ENCODE results near the gene PPARA.
"Not testable (repeated sequence)": the region's sequence is repeated elsewhere in the genome, so short reads cannot be mapped to it uniquely, and the experiment has no call there.

PPARA gene

DNA sequence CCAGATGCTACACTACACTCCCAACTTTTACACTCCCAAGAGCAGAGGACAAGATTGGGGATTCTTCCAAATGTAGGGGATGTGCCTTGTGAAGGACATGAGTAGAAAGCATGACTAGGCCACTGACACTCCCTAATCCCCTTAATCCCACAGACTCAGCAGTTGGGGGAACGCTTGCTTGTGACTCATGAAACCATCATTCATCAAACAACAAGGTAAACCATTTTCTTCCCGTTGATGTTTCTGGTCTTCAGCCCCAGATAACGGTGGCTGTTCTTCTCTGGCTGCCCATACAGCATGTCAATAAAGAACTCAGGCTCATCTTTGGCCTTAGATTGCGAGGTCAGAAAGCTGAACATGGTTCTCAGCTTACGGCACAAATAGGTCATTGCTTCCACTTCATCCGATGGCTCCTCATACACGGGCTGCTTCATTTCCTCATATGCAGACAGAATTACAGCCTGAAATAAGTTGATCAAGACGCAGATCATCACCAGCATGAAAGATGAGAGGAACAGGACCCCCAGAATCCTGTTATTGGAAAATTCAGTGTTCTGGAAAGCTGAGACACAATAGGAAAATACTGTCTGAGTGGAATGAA is 106.1 kb downstream of the PPARA start:
- TF ChIP-seq ZFX (IDR thresholded peaks at IDR 0.05; ENCODE audit: borderline replicate concordance), result no peak
- TF ChIP-seq, protein P1, sequence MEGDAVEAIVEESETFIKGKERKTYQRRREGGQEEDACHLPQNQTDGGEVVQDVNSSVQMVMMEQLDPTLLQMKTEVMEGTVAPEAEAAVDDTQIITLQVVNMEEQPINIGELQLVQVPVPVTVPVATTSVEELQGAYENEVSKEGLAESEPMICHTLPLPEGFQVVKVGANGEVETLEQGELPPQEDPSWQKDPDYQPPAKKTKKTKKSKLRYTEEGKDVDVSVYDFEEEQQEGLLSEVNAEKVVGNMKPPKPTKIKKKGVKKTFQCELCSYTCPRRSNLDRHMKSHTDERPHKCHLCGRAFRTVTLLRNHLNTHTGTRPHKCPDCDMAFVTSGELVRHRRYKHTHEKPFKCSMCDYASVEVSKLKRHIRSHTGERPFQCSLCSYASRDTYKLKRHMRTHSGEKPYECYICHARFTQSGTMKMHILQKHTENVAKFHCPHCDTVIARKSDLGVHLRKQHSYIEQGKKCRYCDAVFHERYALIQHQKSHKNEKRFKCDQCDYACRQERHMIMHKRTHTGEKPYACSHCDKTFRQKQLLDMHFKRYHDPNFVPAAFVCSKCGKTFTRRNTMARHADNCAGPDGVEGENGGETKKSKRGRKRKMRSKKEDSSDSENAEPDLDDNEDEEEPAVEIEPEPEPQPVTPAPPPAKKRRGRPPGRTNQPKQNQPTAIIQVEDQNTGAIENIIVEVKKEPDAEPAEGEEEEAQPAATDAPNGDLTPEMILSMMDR (IDR thresholded peaks at IDR 0.05), result no peak
- H3K27ac ChIP-seq, result no peak overlapping the region

DNA sequence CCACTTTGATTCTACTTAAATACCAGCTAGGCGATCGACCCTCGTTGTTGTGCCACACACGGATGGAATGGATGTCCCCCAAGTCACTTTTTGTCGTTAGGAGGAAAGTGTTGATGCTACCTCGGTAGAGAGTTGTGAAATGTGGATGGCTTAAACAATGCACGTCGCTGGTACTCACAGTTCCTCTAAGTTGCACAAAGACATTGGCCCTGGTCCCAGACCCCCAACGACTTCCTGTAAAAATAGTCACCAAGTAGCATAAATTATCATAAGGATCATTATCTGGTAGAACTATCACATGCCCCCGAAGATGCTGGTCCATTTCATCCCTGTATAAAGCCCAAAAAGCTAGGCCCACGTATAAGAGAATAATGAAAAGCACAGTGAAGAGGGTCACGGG is 109.0 kb downstream of the PPARA start:
- TF ChIP-seq, protein P1 (IDR thresholded peaks at IDR 0.05), result no peak
- no peak for TF ChIP-seq ZFX (IDR thresholded peaks at IDR 0.05; ENCODE audit: borderline replicate concordance)
- no peak overlapping the region for H3K27ac ChIP-seq

DNA sequence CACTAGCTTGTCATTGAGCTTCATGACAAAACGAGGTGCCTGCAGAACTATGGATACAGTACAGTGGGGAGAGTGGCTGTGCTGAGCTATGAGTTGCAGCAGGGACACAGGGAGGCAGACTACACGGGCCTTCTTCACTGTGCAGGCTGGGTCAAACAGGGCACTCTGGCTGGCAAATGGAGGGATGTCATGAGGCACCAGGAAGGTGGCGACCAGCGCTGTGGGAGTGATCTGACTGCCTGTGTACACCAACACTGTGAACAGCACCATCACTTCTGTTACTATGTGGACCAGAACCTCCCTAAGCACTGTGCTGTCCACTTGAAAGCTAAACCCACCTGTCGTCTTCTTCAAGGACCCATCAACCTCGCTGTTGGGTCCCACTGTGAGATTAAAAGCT is 109.7 kb downstream of the PPARA start:
- H3K27ac ChIP-seq, result no peak overlapping the region
- TF ChIP-seq, protein P1 (IDR thresholded peaks at IDR 0.05), result no peak
- TF ChIP-seq ZFX (IDR thresholded peaks at IDR 0.05; ENCODE audit: borderline replicate concordance), result no peak

DNA sequence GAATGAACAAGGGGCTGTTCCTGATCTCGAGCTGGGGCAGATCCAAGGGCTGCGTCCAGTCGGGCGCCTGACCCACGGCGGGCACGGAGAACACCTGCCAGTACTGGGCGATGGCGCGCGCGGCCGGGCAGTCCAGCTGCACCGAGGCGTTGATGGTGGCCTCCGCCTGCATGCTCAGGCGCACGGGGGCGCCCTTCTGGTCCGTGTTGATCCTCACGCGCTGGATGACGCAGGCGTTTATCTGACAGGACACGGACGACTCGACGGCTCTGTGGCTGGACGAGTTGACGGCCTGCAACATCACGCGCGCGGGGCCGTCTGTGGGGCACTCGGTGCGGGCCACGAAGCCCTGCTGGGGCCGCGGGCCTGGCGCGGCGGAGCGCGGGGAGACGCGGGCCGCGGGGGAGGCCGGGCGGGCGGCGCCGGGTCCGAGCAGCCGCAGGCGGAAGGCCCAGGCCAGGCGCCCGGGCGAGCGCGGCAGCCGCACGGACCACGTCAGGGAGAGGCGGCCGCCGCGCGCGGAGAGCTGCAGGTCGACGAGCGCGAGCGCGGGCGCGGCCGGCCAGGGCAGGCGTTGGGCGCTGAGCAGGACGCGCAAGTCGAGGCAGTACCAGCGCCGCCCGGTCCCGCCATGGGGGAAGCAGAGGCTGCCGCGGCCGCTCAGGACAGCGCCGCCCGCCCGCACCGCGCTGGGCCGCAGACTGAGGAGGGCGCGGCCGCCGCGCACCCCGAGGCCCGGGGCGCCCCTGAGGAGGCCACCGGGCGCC is 112.3 kb downstream of the PPARA start:
- TF ChIP-seq ZFX (IDR thresholded peaks at IDR 0.05; ENCODE audit: borderline replicate concordance), result no peak
- TF ChIP-seq, protein P1 (IDR thresholded peaks at IDR 0.05), result peak; percentile 41
- H3K27ac ChIP-seq, result no peak overlapping the region

DNA sequence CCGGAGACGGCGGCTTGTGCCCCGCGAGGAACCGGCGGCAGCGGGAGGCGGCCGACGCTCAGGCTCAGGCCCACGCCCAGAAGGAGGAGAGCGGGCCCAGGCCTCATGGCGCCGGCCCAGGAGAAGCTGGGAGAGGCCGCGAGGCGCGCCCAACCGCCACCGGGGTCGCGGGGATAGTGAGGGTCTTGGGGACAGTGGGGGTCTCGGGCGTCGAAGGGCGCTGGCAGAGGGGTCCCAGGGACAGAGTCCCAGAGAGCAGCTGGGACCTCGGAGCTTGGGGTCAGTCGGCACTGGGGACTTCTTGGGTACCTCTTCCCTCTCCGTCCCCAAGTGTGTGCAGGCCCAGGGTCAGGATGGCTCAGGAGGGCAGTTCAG is 112.9 kb downstream of the PPARA start, which contains the start of gene PKDREJ:
PKDREJ (minus strand) TSS at position 128 of the 375 bp plus-strand sequence; CDS start at position 107, 21 bp downstream.
- no peak for TF ChIP-seq ZFX (IDR thresholded peaks at IDR 0.05; ENCODE audit: borderline replicate concordance)
- H3K27ac ChIP-seq, result no peak within 1 kb of the TSS

DNA sequence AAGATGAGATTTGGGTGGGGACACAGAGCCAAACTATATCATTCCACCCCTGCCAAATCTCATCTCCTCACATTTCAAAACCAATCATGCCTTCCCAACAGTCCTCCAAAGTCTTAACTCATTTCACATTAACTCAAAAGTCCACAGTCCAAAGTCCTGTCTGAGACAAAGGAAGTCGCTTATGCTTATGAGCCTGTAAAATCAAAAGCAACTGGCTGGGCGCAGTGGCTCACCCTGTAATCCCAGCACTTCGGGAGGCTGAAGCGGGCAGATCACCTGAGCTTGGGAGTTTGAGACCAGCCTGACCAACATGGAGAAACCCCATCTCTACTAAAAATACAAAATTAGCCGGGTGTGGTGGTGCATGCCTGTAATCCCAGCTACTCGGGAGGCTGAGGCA is 114.2 kb downstream of the PPARA start:
- not testable (repeated sequence) for H3K27ac ChIP-seq

DNA sequence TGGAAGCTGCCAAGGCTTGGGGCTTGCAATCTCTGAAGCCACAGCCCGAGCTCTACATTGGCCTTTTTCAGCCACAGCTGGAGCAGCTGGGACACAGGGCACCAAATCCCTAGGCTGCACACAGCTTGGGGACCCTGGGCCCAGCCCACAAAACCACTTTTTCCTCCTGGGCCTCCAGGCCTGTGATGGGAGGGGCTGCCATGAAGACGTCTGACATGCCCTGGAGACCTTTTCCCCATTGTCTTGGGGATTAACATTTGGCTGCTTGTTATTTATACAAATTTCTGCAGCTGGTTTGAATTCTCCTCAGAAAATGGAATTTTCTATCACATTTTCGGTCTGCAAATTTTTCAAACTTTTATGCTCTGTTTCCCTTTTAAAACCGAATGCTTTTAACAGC is 115.3 kb downstream of the PPARA start:
- not testable (repeated sequence) for H3K27ac ChIP-seq

DNA sequence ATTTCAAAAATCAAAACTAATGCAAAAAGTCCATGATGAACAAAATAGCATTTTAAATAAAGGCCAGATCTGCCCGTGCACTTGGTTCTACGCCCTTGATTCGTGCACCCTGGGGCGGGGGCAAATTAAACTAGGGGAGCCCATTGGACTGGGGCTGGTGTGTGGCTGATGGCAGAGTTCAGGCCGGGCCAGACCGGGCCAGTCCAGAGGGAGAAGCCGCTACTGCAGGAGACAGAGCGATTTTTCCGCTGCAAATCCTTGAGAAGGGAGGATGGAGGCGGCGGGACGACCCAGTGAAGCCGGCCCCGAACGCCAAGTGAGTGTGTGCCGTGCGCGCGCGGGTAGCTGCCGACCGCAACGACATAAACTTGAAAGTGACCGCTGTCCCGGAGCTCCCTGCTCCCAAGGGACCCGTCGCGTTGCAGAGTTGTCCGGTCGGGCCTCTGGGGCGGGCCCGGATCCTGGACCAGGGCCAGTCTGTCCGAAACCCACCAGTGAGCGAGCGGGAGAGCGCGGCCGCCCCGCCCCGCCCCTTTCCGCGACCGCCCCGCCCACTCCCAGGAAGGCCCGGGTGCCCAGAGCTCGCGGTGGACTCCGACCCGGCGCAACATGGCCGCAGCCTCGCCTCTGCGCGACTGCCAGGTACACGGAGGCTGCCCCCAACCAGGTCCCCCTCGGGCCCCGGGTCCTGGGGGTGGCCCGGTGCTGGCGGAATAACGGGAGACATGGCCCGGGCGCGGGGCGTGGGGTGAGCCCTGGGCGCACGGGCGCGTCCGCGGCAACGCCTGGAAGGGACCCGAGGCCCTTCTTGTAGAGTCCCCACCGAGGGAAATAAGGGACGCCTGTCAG is 117.3 kb downstream of the PPARA start, which contains the start of gene TTC38:
TTC38 (plus strand) TSS at position 578 of the 849 bp plus-strand sequence; CDS start at position 610, 32 bp downstream.
- TF ChIP-seq, protein P1 (IDR thresholded peaks at IDR 0.05), result no peak
- no peak for TF ChIP-seq ZFX (IDR thresholded peaks at IDR 0.05; ENCODE audit: borderline replicate concordance)
- peak within 1 kb of the TSS; percentile 80 for H3K27ac ChIP-seq
